Calu3 (cell line): Measurements from ENCODE around the gene PNKD. TPM values are rescaled to one million over a fixed set of nuclear protein-coding genes. Genes with fewer than 3 reads are reported as not detected.

Source experiments
- BruUV-seq: library from RNA; stranded (reverse); fragments of 400-500 nt; replicated peaks from 2 replicates; lab custom pipeline; 2021; lab: Mats Ljungman, UMichigan
- CTCF ChIA-PET: fragments of 300-600 bp; sonication (Branson Sonifier 250); formaldehyde crosslinking; loops from one replicate; lab custom pipeline; 2022; ENCODE audit warnings: antibody characterized with exemption; lab: Charles Lee
- DNase-seq: peaks from one replicate; pipeline ENCODE4 v3.0.0; 2022
- H3K27ac Mint-ChIP-seq: one replicate; pipeline ENCODE4 v1.8.0; 2022; ENCODE audit warnings: mixed read lengths; ENCODE audit not compliant: unreplicated experiment
- H3K27me3 Mint-ChIP-seq: one replicate; pipeline ENCODE4 v1.8.0; 2022; ENCODE audit warnings: mixed read lengths; ENCODE audit not compliant: unreplicated experiment
- H3K36me3 Mint-ChIP-seq: one replicate; pipeline ENCODE4 v1.8.0; 2022; ENCODE audit warnings: mild to moderate bottlenecking, moderate library complexity, mixed read lengths; ENCODE audit not compliant: insufficient read depth, unreplicated experiment
- H3K4me1 Mint-ChIP-seq: one replicate; pipeline ENCODE4 v1.8.0; 2022; ENCODE audit warnings: mild to moderate bottlenecking, low read depth, mixed read lengths; ENCODE audit not compliant: unreplicated experiment
- H3K4me3 Mint-ChIP-seq: one replicate; pipeline ENCODE4 v1.8.0; 2022; ENCODE audit warnings: mild to moderate bottlenecking, low read depth, moderate library complexity, mixed read lengths; ENCODE audit not compliant: unreplicated experiment
- H3K9me3 Mint-ChIP-seq: one replicate; pipeline ENCODE4 v1.8.0; 2022; ENCODE audit warnings: low read depth, mixed read lengths; ENCODE audit not compliant: unreplicated experiment
- intact Hi-C: fragments of 100-400 bp; cut with micrococcal nuclease; formaldehyde crosslinking; loops from one replicate; pipeline ENCODE4 v1.10.0; 2022; ENCODE audit not compliant: unreplicated experiment
- total RNA-seq: library from RNA; stranded (reverse); gene quantifications from 2 replicates; pipeline ENCODE4 v1.2.3, GENCODE V29; 2022
- TF ChIP-seq, protein P1 (sequence below): fragments of 200-600 bp; IDR thresholded peaks from one replicate; pipeline ENCODE4 v1.8.0; 2022; ENCODE audit warnings: antibody characterized with exemption; ENCODE audit not compliant: unreplicated experiment

PNKD gene
- total RNA-seq, 1 experiment from 2014 or later: 46.8 TPM

DNA sequence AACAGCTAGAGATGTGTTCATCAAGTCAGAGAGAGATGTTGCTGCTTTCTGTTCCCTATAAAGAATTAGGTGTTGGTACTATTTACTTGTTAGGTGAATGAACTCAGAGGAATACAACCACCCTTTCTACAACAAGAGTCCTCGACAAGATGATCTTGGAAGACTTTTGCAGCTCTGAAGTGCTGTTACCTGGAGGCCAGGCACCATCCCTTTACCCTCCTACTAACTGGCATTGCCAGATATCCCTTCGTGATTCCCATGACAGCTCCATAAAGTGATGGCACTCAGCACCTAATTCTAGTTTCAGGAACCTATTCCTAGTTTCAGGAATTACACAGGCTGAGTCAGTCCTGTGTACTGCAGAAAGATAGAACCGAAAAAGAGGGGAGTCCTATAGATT lies 43.4 kb upstream of the PNKD start:
- intact Hi-C loops: no loop called here
- TF ChIP-seq, protein P1, sequence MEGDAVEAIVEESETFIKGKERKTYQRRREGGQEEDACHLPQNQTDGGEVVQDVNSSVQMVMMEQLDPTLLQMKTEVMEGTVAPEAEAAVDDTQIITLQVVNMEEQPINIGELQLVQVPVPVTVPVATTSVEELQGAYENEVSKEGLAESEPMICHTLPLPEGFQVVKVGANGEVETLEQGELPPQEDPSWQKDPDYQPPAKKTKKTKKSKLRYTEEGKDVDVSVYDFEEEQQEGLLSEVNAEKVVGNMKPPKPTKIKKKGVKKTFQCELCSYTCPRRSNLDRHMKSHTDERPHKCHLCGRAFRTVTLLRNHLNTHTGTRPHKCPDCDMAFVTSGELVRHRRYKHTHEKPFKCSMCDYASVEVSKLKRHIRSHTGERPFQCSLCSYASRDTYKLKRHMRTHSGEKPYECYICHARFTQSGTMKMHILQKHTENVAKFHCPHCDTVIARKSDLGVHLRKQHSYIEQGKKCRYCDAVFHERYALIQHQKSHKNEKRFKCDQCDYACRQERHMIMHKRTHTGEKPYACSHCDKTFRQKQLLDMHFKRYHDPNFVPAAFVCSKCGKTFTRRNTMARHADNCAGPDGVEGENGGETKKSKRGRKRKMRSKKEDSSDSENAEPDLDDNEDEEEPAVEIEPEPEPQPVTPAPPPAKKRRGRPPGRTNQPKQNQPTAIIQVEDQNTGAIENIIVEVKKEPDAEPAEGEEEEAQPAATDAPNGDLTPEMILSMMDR: no peak
- Mint-ChIP-seq H3K9me3 (no peaks in the 10 kb centered on the region), H3K36me3 (peaks cover 85% of the 10 kb centered on the region), H3K4me3 (no peak overlapping the region), H3K27me3 (no peaks in the 10 kb centered on the region), H3K4me1 (peaks cover 65% of the 10 kb centered on the region), H3K27ac (peak overlapping the region; percentile 52)
- DNase-seq: no peak
- BruUV-seq: no TSS peak
- CTCF ChIA-PET: no interaction called here

DNA sequence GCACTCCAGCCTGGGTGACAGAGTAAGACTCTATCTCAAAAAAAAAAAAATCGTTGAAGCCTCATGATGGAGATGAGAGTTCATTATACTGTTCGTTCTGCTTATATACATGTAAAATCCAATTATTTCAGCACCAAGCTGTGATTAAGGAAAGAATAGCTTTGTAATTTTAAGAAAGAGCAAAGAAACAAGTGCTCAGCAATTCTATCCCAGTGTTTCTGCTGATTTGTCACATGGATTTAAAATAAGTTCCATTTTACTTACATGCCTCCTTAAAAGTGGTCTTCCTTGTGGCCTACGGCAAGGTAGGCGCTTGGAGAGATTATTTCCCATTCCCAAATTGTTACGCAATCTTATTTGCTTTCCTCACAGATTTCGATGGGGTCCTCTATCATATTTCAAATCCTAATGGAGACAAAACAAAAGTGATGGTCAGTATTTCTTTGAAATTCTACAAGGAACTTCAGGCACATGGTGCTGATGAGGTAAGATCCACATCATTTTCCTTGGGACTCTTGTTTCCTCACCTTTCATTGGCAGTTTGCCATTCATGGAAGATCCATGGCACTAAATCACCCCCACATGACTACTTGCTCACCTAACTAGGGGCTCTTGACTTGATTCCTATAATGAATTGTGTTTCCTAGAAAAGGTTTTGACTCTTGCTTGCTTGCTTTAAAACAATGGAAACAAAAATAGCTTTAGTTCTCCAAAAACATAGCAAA lies 41.8 kb upstream of the PNKD start:
- H3K4me3 Mint-ChIP-seq: peak overlapping the region; percentile 43
- peak overlapping the region; percentile 80 for H3K27ac Mint-ChIP-seq
- H3K9me3 Mint-ChIP-seq: no peaks in the 10 kb centered on the region
- no peak for DNase-seq
- H3K36me3 Mint-ChIP-seq: peaks cover 96% of the 10 kb centered on the region
- H3K27me3 Mint-ChIP-seq: no peaks in the 10 kb centered on the region
- TF ChIP-seq, protein P1: no peak
- peaks cover 63% of the 10 kb centered on the region for H3K4me1 Mint-ChIP-seq
- TSS peak; percentile 95 for BruUV-seq
- intact Hi-C loops: loop anchor here (1.0 kb wide), 1 partner anchor 10 kb away; no protein-coding TSS in a partner anchor
- CTCF ChIA-PET: no interaction called here

DNA sequence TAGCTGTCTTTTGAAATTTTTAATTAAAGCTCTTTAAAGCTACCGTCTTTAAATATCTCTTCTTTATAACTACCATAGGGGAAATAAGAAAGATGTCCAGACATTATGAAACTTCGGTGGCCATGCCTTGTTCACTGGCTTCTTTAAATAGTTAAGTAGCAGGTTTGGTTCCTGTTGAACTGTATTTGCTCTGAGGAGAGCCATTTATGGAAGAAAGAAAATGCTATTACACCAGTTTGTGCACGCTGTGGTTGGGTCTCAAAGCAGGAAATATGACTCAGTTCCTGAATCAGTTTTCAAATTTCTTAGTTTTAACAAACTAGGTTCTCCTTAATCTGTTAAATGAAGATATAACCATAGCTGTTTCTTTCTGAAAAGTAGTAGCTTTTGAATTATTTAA lies 41.1 kb upstream of the PNKD start:
- intact Hi-C loops: loop anchor here (1.0 kb wide), 1 partner anchor 11 kb away; no protein-coding TSS in a partner anchor
- H3K36me3 Mint-ChIP-seq: peaks cover 96% of the 10 kb centered on the region
- DNase-seq: peak; percentile 38
- no peaks in the 10 kb centered on the region for H3K9me3 Mint-ChIP-seq
- peak overlapping the region; percentile 80 for H3K27ac Mint-ChIP-seq
- H3K4me3 Mint-ChIP-seq: peak overlapping the region; percentile 43
- H3K4me1 Mint-ChIP-seq: peaks cover 63% of the 10 kb centered on the region
- no peaks in the 10 kb centered on the region for H3K27me3 Mint-ChIP-seq
- CTCF ChIA-PET: no interaction called here
- TF ChIP-seq, protein P1: no peak
- no TSS peak for BruUV-seq

DNA sequence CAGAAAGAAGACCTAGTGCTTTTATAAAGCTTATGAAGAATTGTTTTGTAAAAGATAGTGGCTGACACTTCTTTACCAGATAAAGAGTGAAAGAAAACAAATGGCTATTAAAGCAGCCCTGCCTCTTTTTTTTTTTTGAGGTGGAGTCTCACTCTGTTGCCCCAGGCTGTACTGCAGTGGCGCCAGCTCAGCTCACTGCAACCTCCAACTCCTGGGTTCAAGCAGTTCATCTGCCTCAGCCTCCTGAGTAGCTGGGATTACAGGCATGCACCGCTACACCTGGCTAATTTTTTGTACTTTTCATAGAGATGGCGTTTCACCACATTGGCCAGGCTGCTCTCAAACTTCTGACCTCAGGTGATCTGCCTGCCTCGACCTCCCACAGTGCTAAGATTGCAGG lies 40.5 kb upstream of the PNKD start:
- Mint-ChIP-seq H3K9me3 (no peaks in the 10 kb centered on the region), H3K4me3 (no peak overlapping the region), H3K27me3 (no peaks in the 10 kb centered on the region), H3K4me1 (peaks cover 62% of the 10 kb centered on the region), H3K27ac (peak overlapping the region; percentile 80), H3K36me3 (peaks cover 96% of the 10 kb centered on the region)
- no TSS peak for BruUV-seq
- CTCF ChIA-PET: no interaction called here
- peak; percentile 43 for DNase-seq
- intact Hi-C loops: loop anchor here (1.0 kb wide), 1 partner anchor 12 kb away; no protein-coding TSS in a partner anchor
- TF ChIP-seq, protein P1: no peak
